Measurements from ENCODE around the gene IFIT3.

Gene IFIT3

DNA sequence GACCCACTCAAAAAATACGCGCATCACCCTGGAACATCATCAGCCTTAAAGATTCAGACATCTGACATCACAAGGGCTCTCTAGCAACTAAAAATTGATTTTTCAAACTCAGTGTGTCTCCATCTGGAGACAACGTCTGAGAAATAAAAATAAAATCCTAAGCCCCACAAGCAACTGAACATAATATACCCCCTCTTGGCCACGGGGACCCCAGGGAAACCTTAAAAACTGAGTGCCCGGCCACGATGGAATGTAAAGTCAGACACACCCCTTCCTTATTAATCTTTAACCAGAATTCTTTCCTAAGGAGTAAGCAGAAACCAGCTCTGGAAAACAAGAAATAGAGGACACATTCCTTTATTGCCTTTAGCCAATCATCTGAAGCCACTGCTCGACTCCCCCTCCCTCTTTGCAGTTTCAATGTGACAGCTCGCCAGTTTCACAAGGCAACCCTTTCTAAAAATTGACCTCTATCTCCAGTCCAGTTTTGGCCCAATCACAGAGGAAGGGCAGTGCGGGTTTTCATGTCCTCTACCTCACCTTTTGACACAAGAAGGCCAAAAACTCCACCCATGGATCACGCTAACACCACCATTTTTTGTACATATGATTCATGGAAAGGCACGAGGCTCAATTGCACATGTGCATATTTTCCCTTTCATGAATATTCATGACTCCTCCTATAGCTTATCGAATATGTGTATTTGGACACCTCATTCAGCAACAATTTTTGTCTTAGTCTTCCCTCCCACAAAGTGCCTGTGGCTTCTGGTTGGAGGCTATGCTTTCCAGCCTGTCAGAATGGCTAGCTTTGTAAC, 24.2 kb downstream of the IFIT3 start:
- H3F3A ChIP-seq (ENCODE audit: low read depth), result no peaks in the 10 kb centered on the region; the same call in 1 of the 2 replicates
- H3K79me2 ChIP-seq (ENCODE audit: insufficient read depth, low read length), result no peaks in the 10 kb centered on the region
- no peak for TF ChIP-seq EZH2phosphoT487 (IDR thresholded peaks at IDR 0.05; ENCODE audit: borderline replicate concordance)
- TF ChIP-seq, protein P1, sequence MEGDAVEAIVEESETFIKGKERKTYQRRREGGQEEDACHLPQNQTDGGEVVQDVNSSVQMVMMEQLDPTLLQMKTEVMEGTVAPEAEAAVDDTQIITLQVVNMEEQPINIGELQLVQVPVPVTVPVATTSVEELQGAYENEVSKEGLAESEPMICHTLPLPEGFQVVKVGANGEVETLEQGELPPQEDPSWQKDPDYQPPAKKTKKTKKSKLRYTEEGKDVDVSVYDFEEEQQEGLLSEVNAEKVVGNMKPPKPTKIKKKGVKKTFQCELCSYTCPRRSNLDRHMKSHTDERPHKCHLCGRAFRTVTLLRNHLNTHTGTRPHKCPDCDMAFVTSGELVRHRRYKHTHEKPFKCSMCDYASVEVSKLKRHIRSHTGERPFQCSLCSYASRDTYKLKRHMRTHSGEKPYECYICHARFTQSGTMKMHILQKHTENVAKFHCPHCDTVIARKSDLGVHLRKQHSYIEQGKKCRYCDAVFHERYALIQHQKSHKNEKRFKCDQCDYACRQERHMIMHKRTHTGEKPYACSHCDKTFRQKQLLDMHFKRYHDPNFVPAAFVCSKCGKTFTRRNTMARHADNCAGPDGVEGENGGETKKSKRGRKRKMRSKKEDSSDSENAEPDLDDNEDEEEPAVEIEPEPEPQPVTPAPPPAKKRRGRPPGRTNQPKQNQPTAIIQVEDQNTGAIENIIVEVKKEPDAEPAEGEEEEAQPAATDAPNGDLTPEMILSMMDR (conservative IDR thresholded peaks at IDR 0.05; ENCODE audit: low read length), result no peak
- H3K4me2 ChIP-seq (ENCODE audit: low read depth, low read length, poor library complexity, severe bottlenecking), result peak overlapping the region; percentile 23
- no peaks in the 10 kb centered on the region for H3K9me2 ChIP-seq (replicated peaks; ENCODE audit: low read depth, low read length)
- H3K4me1 ChIP-seq (ENCODE audit: insufficient read depth, low read length, poor library complexity, severe bottlenecking), result peaks cover 59% of the 10 kb centered on the region
- H3K36me3 ChIP-seq (ENCODE audit: insufficient read depth, low read length), result no peaks in the 10 kb centered on the region
- H3K4me3 ChIP-seq (ENCODE audit: low read length, poor library complexity, severe bottlenecking), result no peak overlapping the region
- H3K9me3 ChIP-seq (ENCODE audit: insufficient read depth, low read depth, low read length), result no peaks in the 10 kb centered on the region
- H2AFZ ChIP-seq (ENCODE audit: low read length), result no peak overlapping the region
- no peaks in the 10 kb centered on the region for H3K27me3 ChIP-seq (ENCODE audit: insufficient read depth, low read length, poor library complexity, severe bottlenecking)
- no peaks in the 10 kb centered on the region for H4K20me1 ChIP-seq (ENCODE audit: insufficient read depth, low read length, poor library complexity, severe bottlenecking)
- H3K9ac ChIP-seq (ENCODE audit: low read depth, low read length, poor library complexity, severe bottlenecking), result no peak overlapping the region

DNA sequence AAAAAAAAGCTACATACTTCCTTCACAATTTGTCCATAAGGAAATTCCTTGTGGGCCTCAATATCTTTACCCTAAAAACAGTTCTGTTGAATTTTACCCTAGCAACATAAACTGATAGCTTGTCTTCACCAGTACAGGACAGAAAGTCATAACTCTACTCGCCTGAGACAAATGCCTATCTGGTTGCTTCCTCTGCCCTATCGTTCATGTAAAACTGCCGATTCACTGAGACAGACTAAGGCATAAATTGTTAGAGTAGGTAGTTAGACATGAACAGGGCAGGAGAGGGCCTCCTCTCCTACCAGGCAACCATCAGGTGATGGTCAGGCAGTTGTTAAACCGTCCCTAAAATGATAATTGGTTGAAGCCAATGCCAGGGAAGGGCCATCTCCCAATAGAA, 25.0 kb downstream of the IFIT3 start:
- Histone ChIP-seq H3K9ac (ENCODE audit: low read depth, low read length, poor library complexity, severe bottlenecking) (no peak overlapping the region), H3K4me3 (ENCODE audit: low read length, poor library complexity, severe bottlenecking) (no peak overlapping the region), H3K27me3 (ENCODE audit: insufficient read depth, low read length, poor library complexity, severe bottlenecking) (no peaks in the 10 kb centered on the region), H3F3A (ENCODE audit: low read depth) (no peaks in the 10 kb centered on the region; the same call in 1 of the 2 replicates), H3K4me2 (ENCODE audit: low read depth, low read length, poor library complexity, severe bottlenecking) (peak overlapping the region; percentile 3), H2AFZ (ENCODE audit: low read length) (no peak overlapping the region), H3K9me2 (replicated peaks; ENCODE audit: low read depth, low read length) (no peaks in the 10 kb centered on the region), H3K79me2 (ENCODE audit: insufficient read depth, low read length) (no peaks in the 10 kb centered on the region), H3K36me3 (ENCODE audit: insufficient read depth, low read length) (no peaks in the 10 kb centered on the region), H4K20me1 (ENCODE audit: insufficient read depth, low read length, poor library complexity, severe bottlenecking) (no peaks in the 10 kb centered on the region), H3K9me3 (ENCODE audit: insufficient read depth, low read depth, low read length) (no peaks in the 10 kb centered on the region), H3K4me1 (ENCODE audit: insufficient read depth, low read length, poor library complexity, severe bottlenecking) (peaks cover 59% of the 10 kb centered on the region)
- TF ChIP-seq, protein P1 (conservative IDR thresholded peaks at IDR 0.05; ENCODE audit: low read length), result no peak
- TF ChIP-seq EZH2phosphoT487 (IDR thresholded peaks at IDR 0.05; ENCODE audit: borderline replicate concordance), result no peak

DNA sequence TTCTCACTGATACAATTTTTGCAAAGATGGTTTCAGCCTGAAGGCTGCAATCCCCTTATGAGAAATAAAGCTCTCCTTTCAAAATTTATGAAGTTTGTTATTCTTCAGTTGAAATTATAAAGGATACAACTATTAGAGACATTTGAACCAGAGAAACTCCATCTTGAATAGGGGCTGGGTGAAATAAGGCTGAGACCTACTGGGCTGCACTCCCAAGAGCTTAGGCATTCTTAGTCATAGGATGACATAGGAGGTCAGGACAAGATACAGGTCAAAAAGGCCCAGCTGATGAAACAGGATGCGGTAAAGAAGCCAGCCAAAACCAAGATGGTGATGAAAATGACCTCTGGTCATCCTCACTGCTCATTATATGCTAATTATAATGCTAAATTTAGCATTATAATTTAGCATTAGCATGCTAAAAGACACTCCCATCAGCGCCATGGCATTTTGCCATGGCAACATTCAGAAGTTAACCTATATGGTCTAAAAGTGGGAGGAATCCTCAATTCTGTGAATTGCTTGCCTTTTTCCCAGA, 27.7 kb downstream of the IFIT3 start:
- Histone ChIP-seq H3K79me2 (ENCODE audit: insufficient read depth, low read length) (no peaks in the 10 kb centered on the region), H3F3A (ENCODE audit: low read depth) (no peaks in the 10 kb centered on the region; the same call in 1 of the 2 replicates), H3K4me3 (ENCODE audit: low read length, poor library complexity, severe bottlenecking) (no peak overlapping the region), H3K27me3 (ENCODE audit: insufficient read depth, low read length, poor library complexity, severe bottlenecking) (no peaks in the 10 kb centered on the region), H4K20me1 (ENCODE audit: insufficient read depth, low read length, poor library complexity, severe bottlenecking) (no peaks in the 10 kb centered on the region), H3K9me2 (replicated peaks; ENCODE audit: low read depth, low read length) (no peaks in the 10 kb centered on the region), H3K4me2 (ENCODE audit: low read depth, low read length, poor library complexity, severe bottlenecking) (no peak overlapping the region), H3K36me3 (ENCODE audit: insufficient read depth, low read length) (no peaks in the 10 kb centered on the region), H3K9me3 (ENCODE audit: insufficient read depth, low read depth, low read length) (no peaks in the 10 kb centered on the region), H3K9ac (ENCODE audit: low read depth, low read length, poor library complexity, severe bottlenecking) (no peak overlapping the region), H2AFZ (ENCODE audit: low read length) (no peak overlapping the region), H3K4me1 (ENCODE audit: insufficient read depth, low read length, poor library complexity, severe bottlenecking) (peaks cover 63% of the 10 kb centered on the region)
- TF ChIP-seq EZH2phosphoT487 (IDR thresholded peaks at IDR 0.05; ENCODE audit: borderline replicate concordance), result no peak
- TF ChIP-seq, protein P1 (conservative IDR thresholded peaks at IDR 0.05; ENCODE audit: low read length), result no peak

Measured in Loucy (cell line).